Dermis lymphatic vessel endothelial cell (primary cell): Measurements from ENCODE around the gene ARTN. TPM values are rescaled to one million over a fixed set of nuclear protein-coding genes. Genes with fewer than 3 reads are reported as not detected.

Experiments
- total RNA-seq: library from RNA; depleted of rRNA; stranded (reverse); fragments of >200 nt; gene quantifications from 2 replicates; pipeline ENCODE4 v1.2.1, GENCODE V29; 2014

The ARTN gene
- not detected in 2 replicates for total RNA-seq

GRCh38 chr1:43933386-43934100 is at the start of gene ARTN:
ARTN (plus strand) TSS chr1:43933801; CDS start chr1:43935657, 1,856 bp downstream.

GRCh38 chr1:43946236-43947060 is 12.8 kb downstream of the ARTN start, which contains the start of gene IPO13:
IPO13 (plus strand) TSS chr1:43946950; CDS start chr1:43947601, 651 bp downstream.

GRCh38 chr1:43969746-43970466 is 36.3 kb downstream of the ARTN start, which contains the start of gene DPH2:
DPH2 (plus strand) TSS chr1:43970010; CDS start chr1:43970176, 166 bp downstream.

GRCh38 chr1:43974443-43975248 is 41.0 kb downstream of the ARTN start, which contains the start of gene ATP6V0B:
ATP6V0B (plus strand) TSS chr1:43974960; CDS start chr1:43975041, 81 bp downstream.

GRCh38 chr1:43978551-43979260 is 45.1 kb downstream of the ARTN start, which contains the start of gene B4GALT2:
B4GALT2 (plus strand) TSS chr1:43979210; CDS start chr1:43981161, 1,951 bp downstream.

Other genes with a start within 250 kb of the ARTN start
- gene ST3GAL3, start 226.3 kb upstream of the ARTN start, total RNA-seq = 6.1 and 6.8 TPM in 2 replicates
- gene IPO13, start 13.1 kb downstream of the ARTN start, total RNA-seq = 5.7 and 6.3 TPM in 2 replicates
- gene DPH2, start 36.2 kb downstream of the ARTN start, total RNA-seq = 12.7 and 14.0 TPM in 2 replicates
- gene ATP6V0B, start 41.2 kb downstream of the ARTN start, total RNA-seq = 107 and 117 TPM in 2 replicates
- 35.9 and 39.6 TPM in 2 replicates for gene B4GALT2, start 45.4 kb downstream of the ARTN start, total RNA-seq
- 0.43 and 0.60 TPM in 2 replicates for gene CCDC24, start 57.8 kb downstream of the ARTN start, total RNA-seq
- gene SLC6A9, start 97.7 kb downstream of the ARTN start, total RNA-seq = 0.09 and 0.22 TPM in 2 replicates
- not detected in 2 replicates for gene KLF17, start 185.0 kb downstream of the ARTN start, total RNA-seq
- gene KLF18, start 207.8 kb downstream of the ARTN start, total RNA-seq = not detected in 2 replicates